ENCODE data around the gene CPNE6. TPM values are rescaled to one million over a fixed set of nuclear protein-coding genes. Genes with fewer than 3 reads are reported as not detected.
A peak's percentile ranks its signal among the peaks of the same experiment; 100 is the strongest.

CPNE6 gene
- total and polyA plus RNA-seq, 2 of the 13 experiments (the other 11 are each of a cell fraction or from before 2014, with no cell fraction given), result not detected

DNA sequence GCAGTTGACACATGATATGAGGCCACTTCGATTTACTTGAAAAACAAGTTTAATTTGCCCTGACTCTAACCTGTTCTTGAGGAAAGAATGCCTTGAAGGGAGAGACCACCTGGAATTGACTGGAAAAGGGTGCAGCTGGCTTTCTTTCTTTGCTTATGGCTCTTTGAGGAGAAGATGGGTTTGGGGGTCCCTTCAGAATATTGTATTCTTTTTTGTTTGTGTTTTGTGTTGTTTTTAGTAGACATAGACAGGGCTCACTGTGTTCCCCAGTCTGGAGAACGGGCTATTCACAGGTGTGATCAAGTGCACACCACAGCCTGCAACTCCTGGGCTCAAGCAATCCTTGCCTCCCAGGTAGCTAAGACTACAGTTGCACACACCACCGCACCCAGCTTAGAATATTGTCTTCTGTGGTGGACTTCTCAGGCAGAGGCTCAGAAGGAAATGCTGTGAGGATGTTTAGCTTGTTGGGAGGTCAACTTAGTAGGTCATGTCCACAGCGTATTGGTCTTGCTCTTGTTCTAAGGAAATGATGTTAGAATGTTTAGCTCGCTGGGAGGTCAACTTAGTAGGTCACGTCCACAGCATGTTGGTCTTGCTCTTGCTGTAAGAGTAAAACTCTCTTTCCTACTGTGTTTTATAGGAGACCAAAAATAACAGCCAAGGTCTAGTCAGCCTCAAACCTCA is 44.9 kb downstream of the CPNE6 start:
- no peak for DNase-seq (ENCODE audit: low spot score)
- no peaks in the 10 kb centered on the region; a peak in 1 of 5 replicates for H3K27me3 ChIP-seq (ENCODE audit: control insufficient read depth in 1 of 2, insufficient read depth in 2 of 2, low read length in 2 of 2)
- peaks cover 34% of the 10 kb centered on the region for H3K4me1 ChIP-seq (ENCODE audit: insufficient read depth, low read length)
- H3K27ac ChIP-seq (ENCODE audit: extremely low read length, insufficient read depth, low read length), result peak overlapping the region; percentile 98
- 83% methylated on average over 6 of the region's 6 CpGs for whole genome bisulfite sequencing (ENCODE audit: low lambda C conversion rate)
- H3K4me2 ChIP-seq (ENCODE audit: low read depth, low read length), result peak overlapping the region; percentile 92
- no peaks in the 10 kb centered on the region for H4K20me1 ChIP-seq (ENCODE audit: insufficient read depth, low read length)
- H2AFZ ChIP-seq (ENCODE audit: low read length), result no peak overlapping the region
- no peak for FAIRE-seq
- ATAC-seq, result no peak
- H3K79me2 ChIP-seq (ENCODE audit: insufficient read depth, low read length), result peaks cover 33% of the 10 kb centered on the region
- ChIA-PET CTCF (ENCODE audit: low intra/inter-chr PET ratio, low total read pairs) (no interaction called here), POLR2A (interaction anchor here (0.6 to 15.5 kb wide), 12 partner anchors 13 to 1245 kb away, joined by 3 to 977 read pairs (median 70); partner anchors contain the start of genes EMC9, FITM1, IPO4 and IRF9)
- intact Hi-C loops (cut with micrococcal nuclease; ENCODE audit: unreplicated experiment), result loop anchor here (10.0 kb wide), 2 partner anchors 811 to 1021 kb away; partner anchors contain the start of genes ACIN1, BCL2L2, C14orf119 and PPP1R3E
- peak overlapping the region; percentile 65 to 96 (median 85) for H3K4me3 ChIP-seq (replicated peaks in 1 of 3; ENCODE audit: insufficient read depth in 1 of 3, low read depth in 2 of 3, low read length in 3 of 3)
- H3K9me3 ChIP-seq (ENCODE audit: low read length), result no peaks in the 10 kb centered on the region
- in situ Hi-C loops (cut with HindIII; ENCODE audit: extremely low pct_ligation_motif_present, low pct_unique_long_range_greater_than_20kb), result loop anchor here (25.0 kb wide), 1 partner anchor 1529 kb away; the partner anchor contains the start of genes ABHD4 and DAD1
- no TSS peak for BruUV-seq (replicated peaks)
- H3K9ac ChIP-seq (ENCODE audit: insufficient read depth, low read depth, low read length), result peak overlapping the region; percentile 99
- H3K36me3 ChIP-seq (replicated peaks in 1 of 2; ENCODE audit: control insufficient read depth in 1 of 2, insufficient read depth in 2 of 2, low read length in 2 of 2), result peaks cover 43 to 48% of the 10 kb centered on the region in 2 experiments
- TF ChIP-seq ZNF329 (CRISPR knock-in tag; IDR thresholded peaks at IDR 0.05; ENCODE audit: low read depth) (no peak), CAMTA2 (CRISPR knock-in tag; IDR thresholded peaks at IDR 0.05; ENCODE audit: borderline replicate concordance) (no peak), ATF7 (IDR thresholded peaks at IDR 0.05) (no peak), ATF7 (CRISPR knock-in tag; IDR thresholded peaks at IDR 0.05) (no peak), DR1 (CRISPR knock-in tag; IDR thresholded peaks at IDR 0.05) (no peak), ATM (IDR thresholded peaks at IDR 0.05; ENCODE audit: borderline replicate concordance) (no peak), ZNF30 (CRISPR knock-in tag; IDR thresholded peaks at IDR 0.05) (no peak), CHD4 (IDR thresholded peaks at IDR 0.05; ENCODE audit: borderline replicate concordance, low read length) (no peak), SCMH1 (CRISPR knock-in tag; IDR thresholded peaks at IDR 0.05; ENCODE audit: borderline replicate concordance) (no peak), ZNF724P (CRISPR knock-in tag; IDR thresholded peaks at IDR 0.05; ENCODE audit: borderline replicate concordance) (no peak)
- TF ChIP-seq, protein P1, sequence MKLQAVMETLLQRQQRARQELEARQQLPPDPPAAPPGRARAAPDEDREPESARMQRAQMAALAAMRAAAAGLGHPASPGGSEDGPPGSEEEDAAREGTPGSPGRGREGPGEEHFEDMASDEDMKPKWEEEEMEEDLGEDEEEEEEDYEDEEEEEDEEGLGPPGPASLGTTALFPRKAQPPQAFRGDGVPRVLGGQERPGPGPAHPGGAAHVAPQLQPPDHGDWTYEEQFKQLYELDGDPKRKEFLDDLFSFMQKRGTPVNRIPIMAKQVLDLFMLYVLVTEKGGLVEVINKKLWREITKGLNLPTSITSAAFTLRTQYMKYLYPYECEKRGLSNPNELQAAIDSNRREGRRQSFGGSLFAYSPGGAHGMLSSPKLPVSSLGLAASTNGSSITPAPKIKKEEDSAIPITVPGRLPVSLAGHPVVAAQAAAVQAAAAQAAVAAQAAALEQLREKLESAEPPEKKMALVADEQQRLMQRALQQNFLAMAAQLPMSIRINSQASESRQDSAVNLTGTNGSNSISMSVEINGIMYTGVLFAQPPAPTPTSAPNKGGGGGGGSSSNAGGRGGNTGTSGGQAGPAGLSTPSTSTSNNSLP (IDR thresholded peaks at IDR 0.05; ENCODE audit: low read depth, low read length), result no peak
- TF ChIP-seq, protein P2, sequence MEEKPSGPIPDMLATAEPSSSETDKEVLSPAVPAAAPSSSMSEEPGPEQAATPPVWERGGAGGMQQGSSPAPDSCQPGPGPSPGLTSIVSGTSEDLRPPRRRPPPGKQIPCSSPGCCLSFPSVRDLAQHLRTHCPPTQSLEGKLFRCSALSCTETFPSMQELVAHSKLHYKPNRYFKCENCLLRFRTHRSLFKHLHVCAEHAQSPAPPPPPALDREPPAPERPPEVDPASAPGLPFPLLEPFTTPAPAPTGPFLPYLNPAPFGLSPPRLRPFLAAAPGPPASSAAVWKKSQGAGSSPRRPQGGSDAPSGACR (CRISPR knock-in tag; IDR thresholded peaks at IDR 0.05), result no peak
- TF ChIP-seq, protein P3, sequence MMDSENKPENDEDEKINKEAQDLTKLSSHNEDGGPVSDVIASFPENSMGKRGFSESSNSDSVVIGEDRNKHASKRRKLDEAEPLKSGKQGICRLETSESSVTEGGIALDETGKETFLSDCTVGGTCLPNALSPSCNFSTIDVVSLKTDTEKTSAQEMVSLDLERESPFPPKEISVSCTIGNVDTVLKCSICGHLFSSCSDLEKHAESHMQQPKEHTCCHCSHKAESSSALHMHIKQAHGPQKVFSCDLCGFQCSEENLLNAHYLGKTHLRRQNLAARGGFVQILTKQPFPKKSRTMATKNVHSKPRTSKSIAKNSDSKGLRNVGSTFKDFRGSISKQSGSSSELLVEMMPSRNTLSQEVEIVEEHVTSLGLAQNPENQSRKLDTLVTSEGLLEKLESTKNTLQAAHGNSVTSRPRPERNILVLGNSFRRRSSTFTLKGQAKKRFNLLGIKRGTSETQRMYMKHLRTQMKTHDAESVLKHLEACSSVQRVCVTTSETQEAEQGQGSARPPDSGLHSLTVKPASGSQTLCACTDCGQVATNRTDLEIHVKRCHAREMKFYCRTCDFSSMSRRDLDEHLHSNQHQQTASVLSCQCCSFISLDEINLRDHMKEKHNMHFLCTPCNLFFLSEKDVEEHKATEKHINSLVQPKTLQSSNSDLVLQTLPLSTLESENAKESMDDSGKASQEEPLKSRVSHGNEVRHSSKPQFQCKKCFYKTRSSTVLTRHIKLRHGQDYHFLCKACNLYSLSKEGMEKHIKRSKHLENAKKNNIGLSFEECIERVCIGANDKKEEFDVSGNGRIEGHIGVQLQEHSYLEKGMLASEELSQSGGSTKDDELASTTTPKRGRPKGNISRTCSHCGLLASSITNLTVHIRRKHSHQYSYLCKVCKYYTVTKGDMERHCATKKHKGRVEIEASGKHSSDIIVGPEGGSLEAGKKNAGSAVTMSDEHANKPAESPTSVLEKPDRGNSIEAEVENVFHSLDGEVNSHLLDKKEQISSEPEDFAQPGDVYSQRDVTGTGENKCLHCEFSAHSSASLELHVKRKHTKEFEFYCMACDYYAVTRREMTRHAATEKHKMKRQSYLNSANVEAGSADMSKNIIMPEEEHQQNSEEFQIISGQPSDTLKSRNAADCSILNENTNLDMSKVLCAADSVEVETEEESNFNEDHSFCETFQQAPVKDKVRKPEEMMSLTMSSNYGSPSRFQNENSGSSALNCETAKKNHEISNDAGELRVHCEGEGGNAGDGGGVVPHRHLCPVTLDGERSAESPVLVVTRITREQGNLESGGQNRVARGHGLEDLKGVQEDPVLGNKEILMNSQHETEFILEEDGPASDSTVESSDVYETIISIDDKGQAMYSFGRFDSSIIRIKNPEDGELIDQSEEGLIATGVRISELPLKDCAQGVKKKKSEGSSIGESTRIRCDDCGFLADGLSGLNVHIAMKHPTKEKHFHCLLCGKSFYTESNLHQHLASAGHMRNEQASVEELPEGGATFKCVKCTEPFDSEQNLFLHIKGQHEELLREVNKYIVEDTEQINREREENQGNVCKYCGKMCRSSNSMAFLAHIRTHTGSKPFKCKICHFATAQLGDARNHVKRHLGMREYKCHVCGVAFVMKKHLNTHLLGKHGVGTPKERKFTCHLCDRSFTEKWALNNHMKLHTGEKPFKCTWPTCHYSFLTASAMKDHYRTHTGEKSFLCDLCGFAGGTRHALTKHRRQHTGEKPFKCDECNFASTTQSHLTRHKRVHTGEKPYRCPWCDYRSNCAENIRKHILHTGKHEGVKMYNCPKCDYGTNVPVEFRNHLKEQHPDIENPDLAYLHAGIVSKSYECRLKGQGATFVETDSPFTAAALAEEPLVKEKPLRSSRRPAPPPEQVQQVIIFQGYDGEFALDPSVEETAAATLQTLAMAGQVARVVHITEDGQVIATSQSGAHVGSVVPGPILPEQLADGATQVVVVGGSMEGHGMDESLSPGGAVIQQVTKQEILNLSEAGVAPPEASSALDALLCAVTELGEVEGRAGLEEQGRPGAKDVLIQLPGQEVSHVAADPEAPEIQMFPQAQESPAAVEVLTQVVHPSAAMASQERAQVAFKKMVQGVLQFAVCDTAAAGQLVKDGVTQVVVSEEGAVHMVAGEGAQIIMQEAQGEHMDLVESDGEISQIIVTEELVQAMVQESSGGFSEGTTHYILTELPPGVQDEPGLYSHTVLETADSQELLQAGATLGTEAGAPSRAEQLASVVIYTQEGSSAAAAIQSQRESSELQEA (CRISPR knock-in tag; IDR thresholded peaks at IDR 0.05; ENCODE audit: not compliant biosample characterization), result no peak

Data from HepG2 (cell line).